HG03045 (cell line): ENCODE results near the gene SLC36A3.
"Not testable (repeated sequence)": the region's sequence is repeated elsewhere in the genome, so short reads cannot be mapped to it uniquely, and the experiment has no call there.

Source experiments
- ATAC-seq: cut with Tn5 transposase; IDR thresholded peaks from one replicate; pipeline ENCODE4 v1.9.1; 2021; ENCODE audit warnings: mild to moderate bottlenecking, moderate library complexity; ENCODE audit not compliant: unreplicated experiment

Gene SLC36A3

GRCh38 chr5:151264113-151264512, 39.5 kb downstream of the SLC36A3 start:
- no peak for ATAC-seq

- ATAC-seq, result no peak
Measured at GRCh38 chr5:151262532-151262931, 41.0 kb downstream of the SLC36A3 start.

- no peak for ATAC-seq
Measured at GRCh38 chr5:151259931-151260330, 43.6 kb downstream of the SLC36A3 start.

- no peak for ATAC-seq
Measured at GRCh38 chr5:151258816-151259215, 44.8 kb downstream of the SLC36A3 start.

DNA sequence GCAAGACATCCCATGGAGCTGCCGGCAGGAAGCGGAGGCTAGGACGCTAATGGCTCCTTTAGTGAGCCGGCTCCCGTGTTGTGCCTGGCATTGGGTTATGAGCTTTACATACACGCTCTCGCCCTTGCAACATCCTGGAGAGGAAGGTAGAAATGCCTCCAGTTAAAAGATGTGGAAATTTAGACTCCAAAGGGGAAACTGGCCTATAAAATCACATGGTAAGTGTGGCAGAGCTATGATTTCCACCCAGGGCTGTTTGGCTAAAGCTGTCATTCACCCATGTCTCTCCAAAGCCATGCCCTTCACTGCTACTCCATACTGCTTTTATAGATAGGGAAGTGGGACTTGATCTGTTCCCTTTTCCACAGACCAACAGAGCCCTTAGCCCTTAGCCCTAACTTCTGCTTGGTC, 45.4 kb downstream of the SLC36A3 start:
- ATAC-seq, result no peak

GRCh38 chr5:151257731-151258181, 45.8 kb downstream of the SLC36A3 start:
- peak; percentile 16 for ATAC-seq

- peak; percentile 28 for ATAC-seq
Measured at GRCh38 chr5:151255621-151256286, 47.8 kb downstream of the SLC36A3 start.

GRCh38 chr5:151254990-151255389, 48.6 kb downstream of the SLC36A3 start:
- not testable (repeated sequence) for ATAC-seq

DNA sequence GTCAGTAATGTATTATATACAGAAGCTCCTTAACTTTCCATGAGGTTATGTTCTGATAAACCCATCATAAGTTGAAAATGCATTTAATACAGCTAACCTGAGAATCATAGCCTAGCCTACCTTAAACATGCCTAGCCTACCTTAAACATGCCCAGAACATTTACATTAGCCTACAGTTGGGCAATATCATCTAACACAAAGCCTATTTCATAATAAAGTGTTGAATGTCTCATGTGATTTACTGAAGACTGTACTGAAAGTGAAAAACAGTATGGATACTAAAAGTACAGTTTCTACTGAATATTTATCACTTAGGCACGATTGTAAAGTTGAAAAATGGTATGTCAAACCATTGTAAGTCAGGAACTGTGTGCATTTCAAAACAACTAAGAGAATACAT, 49.0 kb downstream of the SLC36A3 start:
- ATAC-seq, result no peak

DNA sequence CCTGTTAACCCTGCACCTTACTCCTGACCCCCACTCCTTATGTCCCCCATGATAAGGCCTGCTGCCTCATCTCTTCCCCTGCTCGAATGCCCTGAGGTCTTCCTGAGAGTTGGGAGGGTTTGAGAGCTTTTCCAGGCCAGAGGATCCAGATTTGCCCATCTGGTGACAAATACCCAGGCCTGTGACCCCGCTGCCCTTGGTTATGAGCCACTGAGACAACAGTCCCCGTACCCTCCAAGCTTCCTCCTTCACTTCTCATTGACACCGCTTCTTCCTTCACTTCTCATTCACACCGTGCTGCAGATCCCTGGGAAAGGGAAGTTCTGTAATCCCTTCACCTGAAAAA, 50.0 kb downstream of the SLC36A3 start:
- no peak for ATAC-seq

DNA sequence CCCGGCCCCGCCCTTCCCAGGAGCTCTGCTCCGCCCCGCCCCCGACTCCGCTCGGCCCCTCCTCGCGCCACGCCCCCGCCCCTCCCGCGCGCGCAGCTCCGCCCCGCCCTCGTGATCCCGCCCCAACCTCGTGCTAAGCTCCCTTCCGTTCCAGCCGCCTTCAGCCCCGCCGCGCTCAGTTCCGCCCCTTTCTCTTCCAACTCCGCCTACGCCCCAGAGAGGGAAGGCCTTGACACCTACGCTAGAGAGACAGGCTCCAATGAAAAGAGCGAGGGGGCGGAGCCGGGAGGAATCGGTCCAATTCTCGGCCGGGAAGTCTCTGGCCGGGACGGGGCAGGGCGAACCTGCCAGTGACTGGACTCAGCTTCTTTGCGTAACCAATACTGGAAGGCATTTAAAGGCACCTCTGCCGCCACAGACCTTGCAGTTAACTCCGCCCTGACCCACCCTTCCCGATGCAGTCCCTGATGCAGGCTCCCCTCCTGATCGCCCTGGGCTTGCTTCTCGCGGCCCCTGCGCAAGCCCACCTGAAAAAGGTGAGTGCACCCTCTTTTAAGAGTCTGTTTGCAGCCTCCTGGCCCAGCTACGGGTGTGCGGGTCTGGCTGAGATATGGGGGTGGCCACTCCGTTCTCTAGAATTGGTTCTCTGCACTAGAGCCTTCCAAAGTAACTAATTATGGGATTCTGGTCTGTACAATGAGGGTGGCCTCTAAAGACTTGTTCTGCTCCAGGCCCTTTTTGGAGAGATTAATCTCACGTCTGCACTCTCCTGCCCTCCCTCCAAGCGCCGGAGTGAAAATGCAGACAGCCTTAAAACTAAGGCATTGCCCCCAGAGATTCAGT, 50.6 kb downstream of the SLC36A3 start, which contains the start of gene GM2A:
TSS of gene GM2A (plus strand) at position 424 of the 843 bp plus-strand sequence. CDS start at position 456, 32 bp downstream.
- ATAC-seq, result peak; percentile 87

DNA sequence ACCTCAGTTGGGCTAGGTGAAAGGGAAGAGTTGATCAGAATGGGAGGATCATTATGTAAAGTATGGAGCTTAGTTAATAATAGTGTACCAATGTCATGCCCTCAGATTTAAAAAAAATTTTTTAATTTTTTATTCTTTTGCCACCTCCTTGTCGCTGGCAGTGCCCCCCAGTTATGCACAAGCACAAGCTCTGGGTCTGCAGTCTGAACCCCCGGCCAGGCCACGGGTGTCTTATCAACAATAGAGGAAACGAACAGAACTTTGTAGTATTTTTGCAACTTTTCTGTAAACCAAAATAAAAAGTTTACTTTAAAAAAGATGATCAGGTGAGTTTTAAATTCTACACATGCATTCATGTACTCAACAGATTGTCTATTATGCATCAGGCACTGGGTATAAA, 51.9 kb downstream of the SLC36A3 start:
- no peak for ATAC-seq

GRCh38 chr5:151251001-151251551, 52.5 kb downstream of the SLC36A3 start:
- ATAC-seq, result no peak

- ATAC-seq, result no peak
Measured at GRCh38 chr5:151250346-151251000, 53.1 kb downstream of the SLC36A3 start.

DNA sequence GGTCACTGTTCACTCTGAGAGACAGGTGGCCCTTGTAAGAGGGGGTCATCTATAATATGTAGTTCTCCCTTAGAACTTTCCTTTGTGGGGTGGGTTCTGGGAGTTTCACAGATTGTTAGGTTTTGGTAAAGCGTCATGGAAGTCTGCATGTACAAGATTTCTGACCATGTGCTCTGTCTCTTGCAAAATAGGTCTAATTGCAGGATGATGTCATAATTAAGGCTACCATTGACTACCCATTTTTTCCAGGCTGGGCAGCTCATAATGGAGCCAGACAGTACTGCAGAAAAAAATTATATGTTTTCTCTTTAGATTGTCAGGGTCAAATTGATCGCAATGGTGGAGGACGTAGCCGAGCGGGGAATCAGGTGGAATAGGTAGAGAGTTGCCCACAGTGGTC, 54.3 kb downstream of the SLC36A3 start:
- ATAC-seq, result no peak

DNA sequence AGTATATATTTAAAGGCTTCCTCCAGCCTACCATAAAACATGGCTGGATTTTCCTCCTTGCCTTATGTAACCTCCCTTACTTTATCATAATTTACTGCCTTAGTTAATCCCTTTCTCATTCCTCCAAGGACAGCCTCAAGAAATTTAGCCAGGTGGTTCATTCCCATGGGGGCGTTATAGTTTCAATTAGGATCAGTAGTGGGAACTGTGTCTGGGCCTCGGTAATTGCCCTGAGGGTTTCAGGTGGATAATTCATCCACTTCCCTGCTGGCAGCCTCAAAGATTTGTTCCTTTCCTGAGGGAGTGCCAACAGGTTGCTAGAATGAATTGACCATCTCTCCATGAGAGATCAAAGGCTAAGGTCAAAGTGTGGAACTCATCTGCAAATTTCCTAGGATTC, 54.9 kb downstream of the SLC36A3 start:
- ATAC-seq, result no peak

DNA sequence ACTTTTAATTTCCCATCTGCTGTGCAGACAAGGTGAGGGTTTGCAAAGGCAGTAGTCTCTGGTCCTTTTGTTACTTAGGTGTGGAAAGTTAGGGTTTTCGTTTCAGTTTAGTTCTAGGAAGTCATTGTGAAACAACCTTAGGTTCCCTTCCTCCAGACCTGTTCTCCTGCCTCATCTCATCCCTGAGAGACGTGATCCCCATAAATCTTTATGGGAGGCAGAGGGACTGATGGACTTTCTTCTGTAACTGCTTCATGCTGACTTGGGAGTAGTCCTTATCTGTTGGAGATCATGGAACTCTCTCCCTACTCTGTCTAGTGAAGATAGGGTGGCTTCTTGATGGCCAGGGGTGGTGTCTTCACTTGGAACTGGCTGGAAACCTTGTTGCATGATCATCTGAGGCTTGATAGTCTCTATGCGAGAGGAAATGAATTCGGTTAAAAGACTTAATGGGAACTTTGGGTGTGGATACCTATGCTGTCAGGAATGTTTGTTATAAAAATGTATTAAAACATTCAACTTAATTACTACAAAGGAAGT, 57.8 kb downstream of the SLC36A3 start:
- no peak for ATAC-seq

DNA sequence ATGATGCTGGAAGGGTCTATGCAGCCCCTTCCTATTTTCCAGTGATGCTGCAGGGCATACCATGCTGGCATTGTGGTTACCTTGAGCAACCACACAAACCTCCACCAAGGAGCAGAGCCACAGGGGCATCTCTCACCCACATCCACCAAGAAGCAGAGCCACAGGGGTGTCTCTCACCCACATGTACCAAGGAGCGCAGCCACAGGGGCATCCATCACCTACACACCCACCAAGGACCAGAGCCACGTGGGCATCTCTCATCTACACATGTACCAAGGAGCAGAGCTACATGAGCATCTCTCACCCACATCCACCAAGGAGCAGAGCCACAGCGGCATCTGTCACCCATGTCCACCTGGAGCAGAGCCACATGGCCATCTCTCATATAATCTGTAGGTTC, 59.4 kb downstream of the SLC36A3 start:
- no peak for ATAC-seq

GRCh38 chr5:151243564-151243963, 60.0 kb downstream of the SLC36A3 start:
- no peak for ATAC-seq

- no peak for ATAC-seq
Measured at GRCh38 chr5:151243127-151243526, 60.4 kb downstream of the SLC36A3 start.
